Upper lobe of left lung (tissue), 4 donors: Measurements from ENCODE around the gene NPFFR1.

Experiments used
- EP300 ChIP-seq, 4 donors: sonication (generic); formaldehyde crosslinking; IDR thresholded peaks; one replicate each; pipeline ENCODE4 v1.5.1; 2017; ENCODE audit warnings: antibody characterized with exemption in 4 of 4, control low read depth in 2 of 4
- POLR2A ChIP-seq, 4 donors: fragments of 450-650 bp; IDR thresholded peaks; one replicate each; pipeline ENCODE4 v1.5.1; 2016 to 2017; ENCODE audit warnings: antibody characterized with exemption in 4 of 4, mild to moderate bottlenecking in 2 of 4
- POLR2AphosphoS5 ChIP-seq, 2 donors: sonication (generic); formaldehyde crosslinking; IDR thresholded peaks; one replicate each; pipeline ENCODE4 v1.5.1; 2017; ENCODE audit warnings: antibody characterized with exemption in 2 of 2
- TF ChIP-seq, protein P1 (sequence below), 6 experiments: fragments of 450-650 bp in 4 of 6; fragments of 200-600 bp in 2 of 6; sonication (generic) in 2 of 6; IDR thresholded peaks; one replicate each; pipeline ENCODE4 v1.5.1; 2016 to 2019; ENCODE audit warnings: antibody characterized with exemption in 6 of 6

DNA sequence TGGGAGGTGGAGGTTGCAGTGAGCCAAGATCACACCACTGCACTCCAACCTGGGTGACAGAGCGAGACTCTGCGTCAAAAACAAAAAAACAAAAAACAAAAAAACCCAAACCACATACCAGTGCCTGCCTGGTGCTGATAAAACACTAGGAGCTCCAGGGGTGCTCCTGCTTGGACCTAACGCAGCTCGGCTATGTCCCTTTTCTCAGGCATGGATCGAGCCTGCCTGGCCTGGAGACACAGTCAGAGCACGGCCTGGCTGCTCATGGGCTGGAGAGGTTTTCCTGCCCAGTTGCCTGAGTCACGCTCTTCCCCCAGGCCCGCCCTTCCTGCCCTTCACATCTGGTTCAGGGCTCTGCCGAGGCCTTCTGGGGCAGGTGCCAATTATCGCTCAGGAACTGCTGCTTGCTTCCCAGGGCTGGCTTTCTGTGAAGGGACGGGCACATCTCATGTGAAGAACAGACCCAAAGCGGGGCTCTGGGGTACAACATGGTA lies 12.6 kb upstream of the NPFFR1 start:
- TF ChIP-seq, protein P1, sequence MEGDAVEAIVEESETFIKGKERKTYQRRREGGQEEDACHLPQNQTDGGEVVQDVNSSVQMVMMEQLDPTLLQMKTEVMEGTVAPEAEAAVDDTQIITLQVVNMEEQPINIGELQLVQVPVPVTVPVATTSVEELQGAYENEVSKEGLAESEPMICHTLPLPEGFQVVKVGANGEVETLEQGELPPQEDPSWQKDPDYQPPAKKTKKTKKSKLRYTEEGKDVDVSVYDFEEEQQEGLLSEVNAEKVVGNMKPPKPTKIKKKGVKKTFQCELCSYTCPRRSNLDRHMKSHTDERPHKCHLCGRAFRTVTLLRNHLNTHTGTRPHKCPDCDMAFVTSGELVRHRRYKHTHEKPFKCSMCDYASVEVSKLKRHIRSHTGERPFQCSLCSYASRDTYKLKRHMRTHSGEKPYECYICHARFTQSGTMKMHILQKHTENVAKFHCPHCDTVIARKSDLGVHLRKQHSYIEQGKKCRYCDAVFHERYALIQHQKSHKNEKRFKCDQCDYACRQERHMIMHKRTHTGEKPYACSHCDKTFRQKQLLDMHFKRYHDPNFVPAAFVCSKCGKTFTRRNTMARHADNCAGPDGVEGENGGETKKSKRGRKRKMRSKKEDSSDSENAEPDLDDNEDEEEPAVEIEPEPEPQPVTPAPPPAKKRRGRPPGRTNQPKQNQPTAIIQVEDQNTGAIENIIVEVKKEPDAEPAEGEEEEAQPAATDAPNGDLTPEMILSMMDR (IDR thresholded peaks at IDR 0.05), result no peak
- TF ChIP-seq POLR2A (IDR thresholded peaks at IDR 0.05), result no peak
- peak; percentile 16 to 68 for TF ChIP-seq POLR2AphosphoS5 (IDR thresholded peaks at IDR 0.05)
- TF ChIP-seq EP300 (IDR thresholded peaks at IDR 0.05), result peak in 1 of 4 donors; percentile 18
